Activated T-helper 17 cell treated with anti-CD3 and anti-CD28 coated beads, Interleukin-2, amount 50 U/mL, for 72 hours (primary cell): Measurements from ENCODE around the gene TMEM250. TPM values are rescaled to one million over a fixed set of nuclear protein-coding genes. Genes with fewer than 3 reads are reported as not detected.
"Not testable (repeated sequence)": the region's sequence is repeated elsewhere in the genome, so short reads cannot be mapped to it uniquely, and the experiment has no call there.

Experiments
- ATAC-seq: fragments of 150-1000 bp; cut with Tn5 transposase; replicated peaks from 2 replicates; pipeline ENCODE4 v1.10.0; 2021; ENCODE audit warnings: mild to moderate bottlenecking, moderate library complexity
- H3K27ac Mint-ChIP-seq: one replicate; pipeline ENCODE4 v1.8.0; 2022; ENCODE audit warnings: mixed read lengths
- H3K27me3 Mint-ChIP-seq: one replicate; pipeline ENCODE4 v1.8.0; 2022; ENCODE audit warnings: mixed read lengths
- H3K36me3 Mint-ChIP-seq: one replicate; pipeline ENCODE4 v1.8.0; 2022; ENCODE audit warnings: low read depth, mild to moderate bottlenecking, mixed read lengths
- H3K4me1 Mint-ChIP-seq: one replicate; pipeline ENCODE4 v1.8.0; 2022; ENCODE audit warnings: mixed read lengths
- H3K4me3 Mint-ChIP-seq: one replicate; pipeline ENCODE4 v1.8.0; 2022; ENCODE audit warnings: mild to moderate bottlenecking, mixed read lengths
- H3K9me3 Mint-ChIP-seq: one replicate; pipeline ENCODE4 v1.8.0; 2022; ENCODE audit warnings: mixed read lengths
- total RNA-seq, 2 donors: library from RNA; stranded (reverse); gene quantifications; one replicate each; pipeline ENCODE4 v1.2.3, GENCODE V29; 2022

Gene TMEM250
- total RNA-seq, 2 donors from 2014 or later, result 28.2 to 37.7 TPM

DNA sequence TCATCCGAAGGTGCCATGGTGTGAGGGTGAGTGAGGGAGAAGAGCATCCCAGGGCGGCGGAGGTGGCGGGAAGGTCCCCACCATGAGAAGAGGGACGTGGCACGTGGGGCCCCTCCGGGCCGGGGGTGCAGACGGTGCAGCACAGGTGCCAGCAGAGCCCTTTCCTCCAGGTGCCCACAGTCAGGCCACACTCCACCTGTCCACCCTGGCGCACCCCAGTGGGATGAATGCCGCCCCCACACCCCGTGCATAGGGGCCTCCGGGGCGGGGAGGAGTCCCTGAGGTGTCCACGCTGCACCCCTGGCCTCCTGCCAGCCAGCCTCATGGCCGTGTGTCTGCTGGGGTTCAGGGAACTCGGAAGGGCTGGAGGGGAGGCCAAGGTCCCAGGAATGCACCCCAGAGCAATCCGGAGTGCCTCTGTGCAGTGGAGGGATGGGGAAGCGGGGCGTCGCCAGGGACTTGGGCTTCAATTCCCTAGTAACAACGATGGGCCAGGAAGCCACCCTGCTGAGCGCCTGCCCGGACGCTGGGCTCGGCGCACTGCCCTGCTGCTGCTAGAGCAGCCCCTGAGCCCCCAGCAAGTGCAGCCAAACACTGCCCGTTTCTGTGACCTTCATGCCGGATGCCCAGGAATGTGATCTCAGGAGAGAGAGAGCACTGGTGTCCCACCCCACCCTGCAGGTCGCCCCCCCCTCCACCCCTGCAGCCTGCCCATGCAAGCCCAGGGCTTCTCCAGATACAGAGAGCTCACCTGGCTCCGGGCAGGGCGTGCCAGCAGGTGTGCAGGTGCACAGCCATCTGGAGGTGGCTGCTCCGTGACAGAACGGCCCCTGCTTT lies 14.8 kb downstream of the TMEM250 start:
- Mint-ChIP-seq H3K9me3 (no peaks in the 10 kb centered on the region), H3K27ac (no peak overlapping the region), H3K27me3 (no peaks in the 10 kb centered on the region), H3K4me1 (peaks cover 10% of the 10 kb centered on the region), H3K4me3 (no peak overlapping the region), H3K36me3 (no peaks in the 10 kb centered on the region)
- no peak for ATAC-seq

- not testable (repeated sequence) for ATAC-seq, H3K4me3 Mint-ChIP-seq, H3K9me3 Mint-ChIP-seq, H3K27me3 Mint-ChIP-seq, H3K27ac Mint-ChIP-seq, H3K36me3 Mint-ChIP-seq, H3K4me1 Mint-ChIP-seq
Measured at GRCh38 chr9:136101615-136102074, 17.0 kb downstream of the TMEM250 start.

DNA sequence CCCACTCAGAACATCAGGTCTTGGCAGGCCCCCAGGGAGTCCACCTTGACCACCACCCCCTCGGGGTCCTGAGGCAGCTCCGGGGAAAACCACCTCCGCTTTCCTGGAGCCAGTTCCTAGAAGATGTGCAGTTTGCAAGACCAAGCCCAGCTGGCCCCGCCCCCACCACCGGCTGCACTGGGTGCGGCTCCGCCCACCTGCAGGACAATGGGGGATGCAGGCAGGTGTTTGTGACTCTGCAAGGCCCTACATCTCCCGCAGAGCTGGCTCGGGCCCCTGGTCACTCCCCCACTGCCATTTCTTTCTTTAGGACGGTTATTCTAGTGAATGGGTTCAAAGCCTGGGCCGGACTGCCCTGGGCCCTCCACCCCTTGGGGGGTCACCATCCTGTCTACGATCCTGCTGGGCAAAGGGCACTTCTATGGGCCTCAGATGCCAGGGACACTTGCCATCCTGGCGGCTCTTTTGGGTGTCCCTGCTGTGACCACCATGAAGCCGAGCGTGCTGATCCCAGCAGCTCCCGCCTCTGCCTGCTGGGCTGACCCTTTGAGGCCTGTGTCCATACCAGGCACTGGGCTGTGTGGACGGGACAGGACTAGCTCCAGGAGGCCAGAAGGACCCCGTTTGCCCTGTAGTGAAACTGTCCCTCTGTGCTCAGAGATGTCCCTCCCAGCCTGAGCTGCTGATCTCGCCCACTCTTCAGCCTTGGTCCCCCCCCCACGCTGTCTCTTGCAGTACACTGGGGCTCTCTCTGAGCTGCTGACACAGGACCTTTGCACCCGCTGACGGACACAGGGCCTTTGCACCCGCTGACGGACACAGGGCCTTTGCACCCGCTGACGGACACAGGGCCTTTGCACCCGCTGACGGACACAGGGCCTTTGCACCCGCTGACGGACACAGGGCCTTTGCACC lies 17.7 kb downstream of the TMEM250 start:
- Mint-ChIP-seq H3K9me3 (no peaks in the 10 kb centered on the region), H3K27ac (no peak overlapping the region), H3K4me3 (no peak overlapping the region), H3K4me1 (peaks cover 4% of the 10 kb centered on the region), H3K27me3 (no peaks in the 10 kb centered on the region), H3K36me3 (no peaks in the 10 kb centered on the region)
- ATAC-seq, result no peak

GRCh38 chr9:136099542-136099941 lies 19.1 kb downstream of the TMEM250 start:
- no peak for ATAC-seq
- Mint-ChIP-seq H3K4me3 (peak overlapping the region; percentile 52), H3K9me3 (no peaks in the 10 kb centered on the region), H3K27me3 (no peaks in the 10 kb centered on the region), H3K27ac (no peak overlapping the region), H3K4me1 (peaks cover 4% of the 10 kb centered on the region), H3K36me3 (no peaks in the 10 kb centered on the region)

- Mint-ChIP-seq H3K27ac (peak overlapping the region; percentile 61), H3K27me3 (no peaks in the 10 kb centered on the region), H3K4me1 (peaks cover 4% of the 10 kb centered on the region), H3K36me3 (no peaks in the 10 kb centered on the region), H3K9me3 (no peaks in the 10 kb centered on the region), H3K4me3 (peak overlapping the region; percentile 52)
- no peak for ATAC-seq
Measured at GRCh38 chr9:136098844-136099243, 19.8 kb downstream of the TMEM250 start.

GRCh38 chr9:136098210-136098609 lies 20.5 kb downstream of the TMEM250 start:
- H3K4me3 Mint-ChIP-seq, result peak overlapping the region; percentile 52
- ATAC-seq, result no peak
- peaks cover 4% of the 10 kb centered on the region for H3K4me1 Mint-ChIP-seq
- no peaks in the 10 kb centered on the region for H3K9me3 Mint-ChIP-seq
- no peaks in the 10 kb centered on the region for H3K27me3 Mint-ChIP-seq
- no peaks in the 10 kb centered on the region for H3K36me3 Mint-ChIP-seq
- H3K27ac Mint-ChIP-seq, result no peak overlapping the region

DNA sequence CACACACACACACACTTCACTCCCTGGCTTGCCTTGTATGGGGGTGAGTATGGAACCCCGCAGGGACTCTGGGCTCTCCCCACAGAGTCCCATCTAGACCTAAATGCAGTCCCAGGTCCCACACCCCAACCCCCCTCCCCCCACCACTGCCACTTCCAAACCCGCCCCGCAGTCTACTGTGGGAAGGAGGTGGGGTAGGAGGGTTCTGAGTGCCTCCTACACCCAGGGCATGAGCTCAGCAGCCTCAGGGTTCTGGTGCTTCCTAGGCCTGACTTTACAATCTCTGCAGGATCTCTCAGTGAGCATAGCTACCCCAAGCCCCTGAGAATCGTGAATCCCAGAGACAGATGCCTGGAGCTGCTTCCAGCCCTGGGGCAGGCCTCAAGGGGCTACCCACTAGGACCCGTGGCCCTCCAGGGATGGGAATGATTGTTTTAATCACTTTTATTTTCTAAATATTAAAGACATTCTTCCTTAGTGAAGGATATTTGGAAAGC lies 22.1 kb downstream of the TMEM250 start:
- Mint-ChIP-seq H3K4me1 (peaks cover 4% of the 10 kb centered on the region), H3K9me3 (no peaks in the 10 kb centered on the region), H3K27ac (no peak overlapping the region), H3K36me3 (no peaks in the 10 kb centered on the region), H3K4me3 (peak overlapping the region; percentile 61), H3K27me3 (no peaks in the 10 kb centered on the region)
- no peak for ATAC-seq

DNA sequence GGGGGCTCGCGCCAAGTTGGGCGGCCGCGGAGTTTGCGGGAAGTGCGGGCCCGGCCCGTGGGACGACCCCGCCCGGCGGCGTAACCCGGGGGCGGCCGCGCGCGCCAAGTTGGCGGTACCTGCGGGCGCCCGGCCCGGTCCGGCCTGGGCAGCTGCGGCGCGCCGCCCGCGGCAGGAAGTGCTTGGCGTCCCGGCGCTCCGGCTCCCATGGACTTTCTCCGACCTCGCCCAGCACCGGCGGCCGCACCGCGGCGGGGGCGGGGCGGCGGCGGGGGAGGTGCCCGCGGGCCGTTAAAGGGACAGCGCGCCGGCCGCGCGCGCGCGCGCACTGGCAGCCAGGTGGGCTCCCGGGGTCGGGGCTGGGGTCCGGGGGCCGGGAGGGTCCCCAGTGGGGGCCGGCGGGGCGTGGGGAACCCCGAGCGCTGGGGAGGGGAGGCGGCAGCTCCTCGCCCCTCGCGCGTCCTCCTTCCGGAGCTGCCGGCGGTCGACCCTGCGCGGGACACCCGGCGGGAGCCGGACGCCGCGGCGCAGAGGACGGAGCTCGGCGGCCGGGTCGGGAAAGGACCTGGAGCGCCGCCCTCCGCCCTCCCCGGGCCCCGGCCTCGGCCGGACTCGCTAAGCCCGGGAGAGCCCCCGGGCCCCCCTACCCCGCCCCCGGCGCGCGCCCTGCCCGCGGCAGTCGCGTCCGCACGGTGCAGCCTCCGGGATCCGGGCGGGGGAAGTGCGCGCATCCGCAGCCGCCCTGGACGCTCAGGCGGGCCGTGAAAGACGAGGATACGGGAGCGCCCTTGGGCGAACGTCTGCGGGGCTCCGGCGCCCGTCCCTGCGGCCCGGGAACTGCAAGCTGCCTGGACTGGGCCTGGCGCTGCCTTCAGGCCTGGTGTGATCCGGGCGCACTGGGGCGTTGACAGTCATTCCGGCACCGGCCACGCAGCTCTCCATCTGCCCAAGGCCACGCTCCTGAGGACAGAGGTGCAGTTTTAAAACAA lies 23.3 kb downstream of the TMEM250 start, which contains the start of gene NACC2:
Gene NACC2 (minus strand): TSS at position 220 of the 989 bp plus-strand sequence. CDS start 44,768 bp downstream, outside the sequence.
- Mint-ChIP-seq H3K27me3 (no peaks in the 10 kb centered on the region), H3K4me3 (peak within 1 kb of the TSS; percentile 61), H3K27ac (no peak within 1 kb of the TSS), H3K4me1 (peaks cover 4% of the 10 kb centered on the region), H3K36me3 (no peaks in the 10 kb centered on the region), H3K9me3 (no peaks in the 10 kb centered on the region)
- peak; percentile 59 for ATAC-seq

GRCh38 chr9:136093995-136094881 lies 24.4 kb downstream of the TMEM250 start:
- Mint-ChIP-seq H3K4me3 (peak overlapping the region; percentile 53), H3K27me3 (no peaks in the 10 kb centered on the region), H3K27ac (no peak overlapping the region), H3K36me3 (no peaks in the 10 kb centered on the region), H3K4me1 (peaks cover 4% of the 10 kb centered on the region), H3K9me3 (no peaks in the 10 kb centered on the region)
- ATAC-seq, result peak; percentile 62

GRCh38 chr9:136093346-136093986 lies 25.2 kb downstream of the TMEM250 start:
- Mint-ChIP-seq H3K36me3 (no peaks in the 10 kb centered on the region), H3K4me1 (peaks cover 3% of the 10 kb centered on the region), H3K4me3 (peak overlapping the region; percentile 53), H3K9me3 (no peaks in the 10 kb centered on the region), H3K27ac (peak overlapping the region; percentile 37), H3K27me3 (no peaks in the 10 kb centered on the region)
- no peak for ATAC-seq

DNA sequence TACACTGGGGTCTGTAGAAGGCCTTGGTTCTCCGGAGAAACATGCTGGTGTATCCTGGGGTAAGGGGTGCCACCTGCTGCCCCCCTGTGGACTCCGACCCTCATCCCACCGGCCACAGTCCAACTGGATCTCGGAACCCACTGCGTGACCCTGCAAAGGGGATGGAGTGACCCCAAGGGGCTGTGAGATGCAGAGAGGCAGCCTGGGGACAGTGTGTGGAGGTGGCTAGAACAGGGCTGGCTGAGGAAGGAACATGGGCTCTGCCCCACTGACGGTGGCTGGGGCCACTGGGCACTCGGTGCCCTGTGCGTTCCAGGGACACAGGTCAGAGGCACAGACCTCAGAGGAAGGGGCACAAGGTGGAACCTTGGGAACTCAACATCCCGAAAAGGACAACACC lies 25.9 kb downstream of the TMEM250 start:
- Mint-ChIP-seq H3K27ac (peak overlapping the region; percentile 37), H3K36me3 (no peaks in the 10 kb centered on the region), H3K27me3 (no peaks in the 10 kb centered on the region), H3K4me3 (peak overlapping the region; percentile 53), H3K4me1 (no peaks in the 10 kb centered on the region), H3K9me3 (no peaks in the 10 kb centered on the region)
- no peak for ATAC-seq

DNA sequence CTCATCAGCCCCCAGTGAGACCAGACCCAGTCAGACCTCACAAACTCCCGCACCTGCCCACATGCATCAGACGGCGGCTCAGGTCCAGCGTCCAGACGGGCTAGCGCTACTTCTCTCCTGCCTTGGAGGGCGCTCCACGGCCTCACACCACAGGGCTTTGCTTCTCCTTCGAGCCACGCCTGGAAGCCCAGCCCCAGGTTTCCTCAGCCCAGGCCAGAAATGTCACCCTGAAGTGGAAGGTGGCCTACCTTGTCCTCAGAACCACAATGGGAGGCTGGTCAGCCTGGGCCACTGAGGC lies 26.4 kb downstream of the TMEM250 start:
- Mint-ChIP-seq H3K27ac (no peak overlapping the region), H3K9me3 (no peaks in the 10 kb centered on the region), H3K27me3 (no peaks in the 10 kb centered on the region), H3K36me3 (no peaks in the 10 kb centered on the region), H3K4me1 (no peaks in the 10 kb centered on the region), H3K4me3 (no peak overlapping the region)
- ATAC-seq, result no peak
